GM19463 (cell line): Measurements from ENCODE around the gene BBS5.
"Not testable (repeated sequence)": the region's sequence is repeated elsewhere in the genome, so short reads cannot be mapped to it uniquely, and the experiment has no call there.

Experiments used
- ATAC-seq: cut with Tn5 transposase; IDR thresholded peaks from one replicate; pipeline ENCODE4 v1.9.1; 2021; ENCODE audit warnings: mild to moderate bottlenecking, moderate library complexity; ENCODE audit not compliant: unreplicated experiment

BBS5 gene

GRCh38 chr2:169479257-169480078, at the start of gene BBS5:
BBS5 (plus strand) TSS chr2:169479494; CDS start chr2:169479554, 60 bp downstream.
- ATAC-seq: peak; percentile 97

GRCh38 chr2:169431772-169432171, 47.5 kb upstream of the BBS5 start:
- ATAC-seq: not testable (repeated sequence)

- ATAC-seq: not testable (repeated sequence)
Observed at GRCh38 chr2:169434236-169434635, 45.1 kb upstream of the BBS5 start.

GRCh38 chr2:169438466-169439072, 40.7 kb upstream of the BBS5 start:
- no peak for ATAC-seq

- ATAC-seq: no peak
Observed at GRCh38 chr2:169439900-169440299, 39.4 kb upstream of the BBS5 start.

- no peak for ATAC-seq
Observed at GRCh38 chr2:169446452-169446851, 32.8 kb upstream of the BBS5 start.

GRCh38 chr2:169448316-169448715, 31.0 kb upstream of the BBS5 start:
- no peak for ATAC-seq

GRCh38 chr2:169448865-169449264, 30.4 kb upstream of the BBS5 start:
- ATAC-seq: no peak

GRCh38 chr2:169452080-169452479, 27.2 kb upstream of the BBS5 start:
- no peak for ATAC-seq

- not testable (repeated sequence) for ATAC-seq
Observed at GRCh38 chr2:169453044-169453443, 26.2 kb upstream of the BBS5 start.

GRCh38 chr2:169461143-169461542, 18.2 kb upstream of the BBS5 start:
- ATAC-seq: peak; percentile 42

GRCh38 chr2:169462896-169463695, 16.2 kb upstream of the BBS5 start:
- no peak for ATAC-seq

GRCh38 chr2:169464466-169464865, 14.8 kb upstream of the BBS5 start:
- no peak for ATAC-seq

GRCh38 chr2:169464882-169465281, 14.4 kb upstream of the BBS5 start:
- no peak for ATAC-seq

- no peak for ATAC-seq
Observed at GRCh38 chr2:169468841-169469240, 10.5 kb upstream of the BBS5 start.

GRCh38 chr2:169469952-169470572, 9.2 kb upstream of the BBS5 start:
- no peak for ATAC-seq

GRCh38 chr2:169472249-169472648, 7.0 kb upstream of the BBS5 start:
- ATAC-seq: no peak

GRCh38 chr2:169476459-169476858, 2.8 kb upstream of the BBS5 start:
- ATAC-seq: no peak

- ATAC-seq: no peak
Observed at GRCh38 chr2:169478339-169478738, 955 bp upstream of the BBS5 start.

- ATAC-seq: no peak
Observed at GRCh38 chr2:169478745-169479256, 493 bp upstream of the BBS5 start.

- ATAC-seq: no peak
Observed at GRCh38 chr2:169480079-169480465, 778 bp downstream of the BBS5 start.
